ENCODE data around the gene MFF. TPM values are rescaled to one million over a fixed set of nuclear protein-coding genes. Genes with fewer than 3 reads are reported as not detected.

MFF gene
- total and polyA plus RNA-seq, 2 of the 8 experiments (the other 6 are each of a cell fraction or from before 2014, with no cell fraction given): 36.2 to 86.8 TPM

DNA sequence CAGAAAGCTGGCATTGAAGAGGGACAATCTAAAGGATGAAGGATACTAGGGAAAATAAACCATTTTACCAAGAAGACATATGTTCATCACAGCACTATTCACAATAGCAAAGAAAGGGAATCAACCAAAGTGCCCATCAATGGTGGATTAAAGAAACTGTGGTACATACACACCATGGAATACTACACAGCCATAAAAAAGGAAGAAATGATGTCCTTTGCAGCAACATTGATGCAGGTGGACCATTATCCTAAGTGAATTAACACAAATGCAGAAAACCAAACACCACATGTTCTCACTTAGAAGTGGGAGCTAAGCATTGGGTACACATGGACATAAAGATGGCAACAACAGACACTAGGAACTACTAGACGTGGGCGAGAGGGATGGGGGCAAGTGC lies 7.2 kb upstream of the MFF start:
- Histone ChIP-seq H3K9ac (replicated peaks in 1 of 4; ENCODE audit: extremely low read depth in 1 of 4, low read depth in 3 of 4, low read length in 3 of 4) (no peak overlapping the region), H3K23me2 (ENCODE audit: low read depth, low read length) (no peaks in the 10 kb centered on the region), H3K27me3 (replicated peaks in 1 of 4; ENCODE audit: control insufficient read depth in 3 of 4, extremely low read depth in 1 of 4, insufficient read depth in 3 of 4, low read length in 3 of 4) (no peaks in the 10 kb centered on the region), H2BK15ac (ENCODE audit: low read length) (no peak overlapping the region), H4K91ac (replicated peaks; ENCODE audit: insufficient read length, low read length) (no peak overlapping the region), H2BK20ac (ENCODE audit: low read length) (no peak overlapping the region), H2BK12ac (ENCODE audit: low read depth, low read length) (no peak overlapping the region), H3K79me2 (ENCODE audit: control insufficient read depth in 1 of 2, insufficient read depth in 2 of 2, low read length in 2 of 2) (no peaks in the 10 kb centered on the region), H3K27ac (ENCODE audit: low read depth, low read length) (no peak overlapping the region), H3K4me3 (ENCODE audit: extremely low read depth in 1 of 4, insufficient read depth in 2 of 4, low read depth in 3 of 4, low read length in 4 of 4) (no peak overlapping the region), H3K9me3 (ENCODE audit: insufficient read depth in 2 of 2, low read depth in 1 of 2, low read length in 1 of 2) (peaks cover 6 to 17% of the 10 kb centered on the region in 2 experiments; a peak in 3 of 4 replicates), H3K4ac (replicated peaks; ENCODE audit: insufficient read length, low read depth, low read length) (no peak overlapping the region), H4K8ac (ENCODE audit: extremely low read depth, insufficient read depth, low read length) (no peak overlapping the region), H3K79me1 (ENCODE audit: low read depth, low read length) (no peaks in the 10 kb centered on the region), H2AFZ (ENCODE audit: low read length) (no peak overlapping the region), H3K36me3 (ENCODE audit: control insufficient read depth in 2 of 4, insufficient read depth in 4 of 4, low read length in 3 of 4) (peaks cover 0 to 3% (median 0%) of the 10 kb centered on the region in 4 experiments; a peak in 1 of 8 replicates), H3K4me1 (replicated peaks in 1 of 4; ENCODE audit: control insufficient read depth in 3 of 4, insufficient read depth in 4 of 4, low read length in 3 of 4) (no peaks in the 10 kb centered on the region), H3K23ac (ENCODE audit: insufficient read length) (no peak overlapping the region), H2BK120ac (replicated peaks; ENCODE audit: low read depth, low read length) (no peak overlapping the region), H2AK5ac (ENCODE audit: low read depth, low read length) (no peak overlapping the region), H3K56ac (replicated peaks; ENCODE audit: insufficient read length, low read depth, low read length) (no peak overlapping the region), H4K20me1 (replicated peaks in 1 of 2; ENCODE audit: control insufficient read depth in 1 of 2, insufficient read depth in 2 of 2, low read length in 2 of 2) (no peaks in the 10 kb centered on the region), H4K5ac (ENCODE audit: insufficient read length, low read depth, low read length) (no peak overlapping the region), H3K18ac (ENCODE audit: extremely low read depth, low read length) (no peak overlapping the region), H3K4me2 (ENCODE audit: insufficient read depth in 1 of 2, low read depth in 2 of 2, low read length in 2 of 2) (no peak overlapping the region), H2BK5ac (ENCODE audit: low read depth, low read length) (no peak overlapping the region), H3K14ac (ENCODE audit: insufficient read length) (no peak overlapping the region)
- no peak for TF ChIP-seq CREB1 (IDR thresholded peaks at IDR 0.05)
- TF ChIP-seq, protein P1, sequence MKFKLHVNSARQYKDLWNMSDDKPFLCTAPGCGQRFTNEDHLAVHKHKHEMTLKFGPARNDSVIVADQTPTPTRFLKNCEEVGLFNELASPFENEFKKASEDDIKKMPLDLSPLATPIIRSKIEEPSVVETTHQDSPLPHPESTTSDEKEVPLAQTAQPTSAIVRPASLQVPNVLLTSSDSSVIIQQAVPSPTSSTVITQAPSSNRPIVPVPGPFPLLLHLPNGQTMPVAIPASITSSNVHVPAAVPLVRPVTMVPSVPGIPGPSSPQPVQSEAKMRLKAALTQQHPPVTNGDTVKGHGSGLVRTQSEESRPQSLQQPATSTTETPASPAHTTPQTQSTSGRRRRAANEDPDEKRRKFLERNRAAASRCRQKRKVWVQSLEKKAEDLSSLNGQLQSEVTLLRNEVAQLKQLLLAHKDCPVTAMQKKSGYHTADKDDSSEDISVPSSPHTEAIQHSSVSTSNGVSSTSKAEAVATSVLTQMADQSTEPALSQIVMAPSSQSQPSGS (IDR thresholded peaks at IDR 0.05; ENCODE audit: low read length): no peak
- no peak for TF ChIP-seq RNF2 (IDR thresholded peaks at IDR 0.05; ENCODE audit: borderline replicate concordance, low read depth, low read length, missing control alignments, poor library complexity, severe bottlenecking)
- no peak for TF ChIP-seq JUND (IDR thresholded peaks at IDR 0.05; ENCODE audit: low read length)
- no peak for TF ChIP-seq SP2 (IDR thresholded peaks at IDR 0.05; ENCODE audit: low read length)
- TF ChIP-seq BACH1 (IDR thresholded peaks at IDR 0.05; ENCODE audit: low read length): no peak
- no peak for TF ChIP-seq TCF12 (IDR thresholded peaks at IDR 0.05; ENCODE audit: low read depth, low read length)
- TF ChIP-seq TAF7 (optimal IDR thresholded peaks at IDR 0.05; ENCODE audit: borderline replicate concordance, low read depth, low read length): no peak
- TF ChIP-seq CTBP2 (IDR thresholded peaks at IDR 0.05; ENCODE audit: borderline replicate concordance, insufficient read depth, insufficient read length, low read length): no peak
- no peak for TF ChIP-seq SIN3A (conservative IDR thresholded peaks at IDR 0.05 in 1 of 2, IDR thresholded peaks at IDR 0.05 in 1 of 2; ENCODE audit: low read depth in 1 of 2, low read length in 2 of 2)
- TF ChIP-seq ASH2L (IDR thresholded peaks at IDR 0.05; ENCODE audit: low read length): no peak
- TF ChIP-seq GTF2F1 (IDR thresholded peaks at IDR 0.05; ENCODE audit: borderline replicate concordance, low read depth, low read length): no peak
- CTCF ChIA-PET (ENCODE audit: partially characterized antibody): interaction anchor here (0.8 kb wide), 1 partner anchor 419 kb away, joined by 3 read pairs; no protein-coding TSS in a partner anchor
- FAIRE-seq (no peak), DNase-seq (ENCODE audit: low read depth in 1 of 2, low spot score in 2 of 2) (no peak)
- 91% methylated on average over 2 of the region's 2 CpGs; no CpG with 5 or more reads in 1 of the 2 experiments for WGBS, 2 experiments (ENCODE audit: extremely low coverage in 1 of 2, insufficient coverage in 1 of 2, insufficient read length in 1 of 2, insufficient replicate concordance in 2 of 2, low coverage in 1 of 2, low lambda C conversion rate in 2 of 2, missing lambda C conversion rate in 1 of 2)
- POLR2A ChIA-PET (ENCODE audit: partially characterized antibody): no interaction called here

Data from H1 (cell line).